ENCODE data around the gene TCEANC. TPM values are rescaled to one million over a fixed set of nuclear protein-coding genes. Genes with fewer than 3 reads are reported as not detected.

TCEANC gene
- total and polyA plus RNA-seq, 2 donors (not counting 1 experiment from before 2014, with no cell fraction given), result 2.3 to 7.3 TPM

DNA sequence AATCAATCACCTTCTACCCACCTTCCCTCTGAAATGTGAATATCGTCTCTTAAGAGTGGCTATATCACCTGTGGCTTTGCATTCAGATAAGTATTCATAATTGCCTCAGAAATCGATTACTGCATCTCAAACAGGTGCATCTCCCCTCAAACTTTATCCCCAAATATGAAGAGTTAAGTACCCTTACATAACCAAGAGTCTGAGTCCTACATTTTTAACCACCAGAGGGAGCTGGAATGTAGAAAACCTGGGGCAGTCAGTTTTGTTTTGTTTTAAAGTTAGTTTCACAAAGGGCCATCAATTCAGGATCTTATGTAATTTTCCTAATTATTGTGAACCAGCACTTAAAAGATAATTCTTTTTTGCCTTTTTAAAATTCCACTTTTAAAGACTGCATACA is 5.7 kb downstream of the TCEANC start:
- Histone ChIP-seq H3K4me3 (replicated peaks in 1 of 4; ENCODE audit: control extremely low read depth in 1 of 4, insufficient read depth in 1 of 4, low read depth in 3 of 4, low read length in 4 of 4) (no peak overlapping the region), H4K20me1 (ENCODE audit: control insufficient read depth, extremely low read depth, insufficient read depth, low read length) (no peaks in the 10 kb centered on the region), H3K36me3 (ENCODE audit: control insufficient read depth, insufficient read depth, low read length) (no peaks in the 10 kb centered on the region), H3K27ac (ENCODE audit: insufficient read depth, low read length) (no peak overlapping the region), H3K4me2 (ENCODE audit: extremely low read depth, insufficient read depth, low read length) (peak overlapping the region; percentile 23), H3K27me3 (ENCODE audit: control insufficient read depth, insufficient read depth, low read length) (no peaks in the 10 kb centered on the region), H3K9me3 (ENCODE audit: control insufficient read depth, insufficient read depth, low read depth, low read length) (no peaks in the 10 kb centered on the region), H2AFZ (ENCODE audit: low read length) (no peak overlapping the region), H3K9ac (ENCODE audit: insufficient read depth, low read length) (no peak overlapping the region), H3K79me2 (ENCODE audit: control insufficient read depth, insufficient read depth, low read length) (no peaks in the 10 kb centered on the region), H3K4me1 (ENCODE audit: control insufficient read depth, extremely low read depth, insufficient read depth, low read length) (no peaks in the 10 kb centered on the region)
- DNase-seq (ENCODE audit: low read depth in 2 of 2), result peak; percentile 41 to 73
- TF ChIP-seq, protein P1, sequence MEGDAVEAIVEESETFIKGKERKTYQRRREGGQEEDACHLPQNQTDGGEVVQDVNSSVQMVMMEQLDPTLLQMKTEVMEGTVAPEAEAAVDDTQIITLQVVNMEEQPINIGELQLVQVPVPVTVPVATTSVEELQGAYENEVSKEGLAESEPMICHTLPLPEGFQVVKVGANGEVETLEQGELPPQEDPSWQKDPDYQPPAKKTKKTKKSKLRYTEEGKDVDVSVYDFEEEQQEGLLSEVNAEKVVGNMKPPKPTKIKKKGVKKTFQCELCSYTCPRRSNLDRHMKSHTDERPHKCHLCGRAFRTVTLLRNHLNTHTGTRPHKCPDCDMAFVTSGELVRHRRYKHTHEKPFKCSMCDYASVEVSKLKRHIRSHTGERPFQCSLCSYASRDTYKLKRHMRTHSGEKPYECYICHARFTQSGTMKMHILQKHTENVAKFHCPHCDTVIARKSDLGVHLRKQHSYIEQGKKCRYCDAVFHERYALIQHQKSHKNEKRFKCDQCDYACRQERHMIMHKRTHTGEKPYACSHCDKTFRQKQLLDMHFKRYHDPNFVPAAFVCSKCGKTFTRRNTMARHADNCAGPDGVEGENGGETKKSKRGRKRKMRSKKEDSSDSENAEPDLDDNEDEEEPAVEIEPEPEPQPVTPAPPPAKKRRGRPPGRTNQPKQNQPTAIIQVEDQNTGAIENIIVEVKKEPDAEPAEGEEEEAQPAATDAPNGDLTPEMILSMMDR (conservative IDR thresholded peaks at IDR 0.05 in 1 of 2, IDR thresholded peaks at IDR 0.05 in 1 of 2; ENCODE audit: low read depth in 1 of 2, low read length in 2 of 2), result peak; percentile 49 to 58
- no peak for TF ChIP-seq EZH2 (IDR thresholded peaks at IDR 0.05; ENCODE audit: low read length, missing control alignments)

DNA sequence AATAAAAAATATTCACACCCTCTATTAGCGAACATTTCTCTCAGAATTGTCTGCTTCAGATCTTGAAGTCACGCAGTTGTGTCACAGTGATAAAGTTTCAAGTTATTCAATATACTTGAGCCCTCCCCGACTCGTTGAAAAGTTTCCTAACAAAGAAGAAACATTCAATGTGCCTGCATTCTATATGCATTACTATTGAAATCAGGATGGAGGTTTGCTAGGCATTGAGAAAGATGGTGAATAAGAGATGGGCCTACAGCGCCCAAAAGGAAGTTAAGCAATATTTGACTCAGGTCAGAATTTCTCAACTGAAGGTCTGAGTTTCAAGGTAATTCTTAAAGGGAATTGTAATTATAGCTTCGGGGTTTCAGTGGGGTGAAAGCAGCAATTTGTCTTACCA is 6.1 kb downstream of the TCEANC start:
- no peaks in the 10 kb centered on the region for H3K36me3 ChIP-seq (ENCODE audit: control insufficient read depth, insufficient read depth, low read length)
- no peak overlapping the region for H2AFZ ChIP-seq (ENCODE audit: low read length)
- peak overlapping the region; percentile 16 for H3K27ac ChIP-seq (ENCODE audit: insufficient read depth, low read length)
- no peak overlapping the region for H3K9ac ChIP-seq (ENCODE audit: insufficient read depth, low read length)
- no peaks in the 10 kb centered on the region for H3K79me2 ChIP-seq (ENCODE audit: control insufficient read depth, insufficient read depth, low read length)
- no peaks in the 10 kb centered on the region for H4K20me1 ChIP-seq (ENCODE audit: control insufficient read depth, extremely low read depth, insufficient read depth, low read length)
- no peaks in the 10 kb centered on the region for H3K27me3 ChIP-seq (ENCODE audit: control insufficient read depth, insufficient read depth, low read length)
- peak; percentile 33 to 71 for DNase-seq (ENCODE audit: low read depth in 2 of 2)
- no peaks in the 10 kb centered on the region for H3K4me1 ChIP-seq (ENCODE audit: control insufficient read depth, extremely low read depth, insufficient read depth, low read length)
- peak overlapping the region; percentile 23 for H3K4me2 ChIP-seq (ENCODE audit: extremely low read depth, insufficient read depth, low read length)
- H3K4me3 ChIP-seq (replicated peaks in 1 of 4; ENCODE audit: control extremely low read depth in 1 of 4, insufficient read depth in 1 of 4, low read depth in 3 of 4, low read length in 4 of 4), result no peak overlapping the region
- TF ChIP-seq, protein P1 (conservative IDR thresholded peaks at IDR 0.05 in 1 of 2, IDR thresholded peaks at IDR 0.05 in 1 of 2; ENCODE audit: low read depth in 1 of 2, low read length in 2 of 2), result no peak
- no peak for TF ChIP-seq EZH2 (IDR thresholded peaks at IDR 0.05; ENCODE audit: low read length, missing control alignments)
- H3K9me3 ChIP-seq (ENCODE audit: control insufficient read depth, insufficient read depth, low read depth, low read length), result no peaks in the 10 kb centered on the region

DNA sequence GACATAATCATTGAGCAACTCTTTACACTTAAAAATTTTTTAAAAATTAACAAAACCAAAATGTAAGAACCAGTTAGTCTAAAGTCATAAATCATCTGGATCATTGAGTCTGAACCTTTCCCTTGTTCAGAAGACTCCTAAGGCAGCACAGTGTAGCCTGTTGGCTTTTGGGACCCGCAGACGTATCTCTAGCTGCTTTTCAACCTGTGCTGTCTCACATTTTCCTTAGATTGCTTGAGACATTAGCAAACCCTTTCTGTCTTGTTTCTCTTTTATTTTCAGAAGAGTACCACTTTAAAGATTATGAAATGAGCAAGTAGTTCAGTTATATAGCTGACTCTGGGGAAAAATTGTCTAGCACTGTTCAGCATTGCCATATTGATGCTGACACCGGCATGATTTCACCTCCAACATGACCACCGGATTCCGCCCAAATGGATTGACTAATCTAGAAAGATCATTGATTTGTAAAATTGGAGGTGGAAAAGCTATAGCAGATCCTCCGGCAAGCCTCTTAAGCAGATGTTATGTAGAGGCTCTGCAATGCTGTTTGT is 8.9 kb downstream of the TCEANC start:
- Histone ChIP-seq H3K4me3 (replicated peaks in 1 of 4; ENCODE audit: control extremely low read depth in 1 of 4, insufficient read depth in 1 of 4, low read depth in 3 of 4, low read length in 4 of 4) (no peak overlapping the region), H3K27ac (ENCODE audit: insufficient read depth, low read length) (no peak overlapping the region)
- no peak for TF ChIP-seq EZH2 (IDR thresholded peaks at IDR 0.05; ENCODE audit: low read length, missing control alignments)
- TF ChIP-seq, protein P1 (conservative IDR thresholded peaks at IDR 0.05 in 1 of 2, IDR thresholded peaks at IDR 0.05 in 1 of 2; ENCODE audit: low read depth in 1 of 2, low read length in 2 of 2), result no peak

More for the DNA sequence above, 8.9 kb downstream of the TCEANC start:
- Histone ChIP-seq H3K4me2 (ENCODE audit: extremely low read depth, insufficient read depth, low read length) (peak overlapping the region; percentile 27), H3K9ac (ENCODE audit: insufficient read depth, low read length) (no peak overlapping the region), H3K4me1 (ENCODE audit: control insufficient read depth, extremely low read depth, insufficient read depth, low read length) (no peaks in the 10 kb centered on the region), H3K9me3 (ENCODE audit: control insufficient read depth, insufficient read depth, low read depth, low read length) (no peaks in the 10 kb centered on the region), H4K20me1 (ENCODE audit: control insufficient read depth, extremely low read depth, insufficient read depth, low read length) (no peaks in the 10 kb centered on the region), H3K27me3 (ENCODE audit: control insufficient read depth, insufficient read depth, low read length) (no peaks in the 10 kb centered on the region), H3K79me2 (ENCODE audit: control insufficient read depth, insufficient read depth, low read length) (no peaks in the 10 kb centered on the region), H3K36me3 (ENCODE audit: control insufficient read depth, insufficient read depth, low read length) (no peaks in the 10 kb centered on the region), H2AFZ (ENCODE audit: low read length) (no peak overlapping the region)
- no peak for DNase-seq (ENCODE audit: low read depth in 2 of 2)

All from fibroblast of lung (primary cell).